ENCODE results near the gene ANKRD62. TPM values are rescaled to one million over a fixed set of nuclear protein-coding genes. Genes with fewer than 3 reads are reported as not detected.

ANKRD62 gene
- total and polyA plus RNA-seq, 4 donors = under 0.01 TPM; not detected in 3

DNA sequence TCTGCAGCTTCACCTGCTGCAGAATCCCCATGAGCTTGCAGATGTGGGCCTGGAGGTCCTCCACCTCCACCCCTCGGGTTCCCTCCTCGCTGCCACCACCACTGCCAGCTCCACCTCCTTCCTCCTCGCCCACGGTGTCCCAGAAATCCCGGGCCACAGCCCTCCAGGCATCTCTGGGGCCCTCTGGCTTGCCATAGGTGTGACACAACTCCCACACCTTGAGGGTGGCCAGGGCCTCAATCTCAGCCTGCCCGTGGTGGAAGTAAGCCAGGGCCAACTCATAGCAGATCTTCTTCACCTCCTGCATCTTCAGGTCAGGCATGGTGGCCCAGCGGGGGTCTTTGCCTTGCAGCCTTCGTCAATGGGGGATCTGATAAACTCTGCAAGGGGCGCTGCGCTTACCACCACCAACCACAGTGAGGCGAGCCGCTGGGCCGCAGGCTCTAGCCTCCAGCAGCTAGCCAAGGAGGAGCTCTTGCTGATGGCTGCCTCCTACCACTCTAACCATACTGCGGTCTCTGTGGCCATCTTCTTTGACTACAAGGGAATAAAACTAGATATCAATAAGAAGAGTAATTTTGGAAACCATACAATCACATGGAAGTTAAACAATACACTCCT, 36.1 kb upstream of the ANKRD62 start:
- no peaks in the 10 kb centered on the region for H3K4me1 ChIP-seq (ENCODE audit: control insufficient read depth in 4 of 4, insufficient read depth in 4 of 4, low read length in 3 of 4)
- no peaks in the 10 kb centered on the region for H3K27me3 ChIP-seq (ENCODE audit: control insufficient read depth in 4 of 4, insufficient read depth in 4 of 4, low read length in 3 of 4)
- no peaks in the 10 kb centered on the region for H3K36me3 ChIP-seq (ENCODE audit: control insufficient read depth in 4 of 4, insufficient read depth in 3 of 4, low read depth in 1 of 4, low read length in 3 of 4)
- WGBS = 84% methylated on average over 14 of the region's 14 CpGs
- no peak overlapping the region for H3K4me3 ChIP-seq (ENCODE audit: low read depth in 1 of 3, low read length in 3 of 3)
- no peak overlapping the region for H3K27ac ChIP-seq (ENCODE audit: low read depth in 1 of 2, low read length in 2 of 2)
- H3K9me3 ChIP-seq (ENCODE audit: control insufficient read depth in 4 of 4, low read length in 3 of 4) = no peaks in the 10 kb centered on the region
- DNase-seq (ENCODE audit: low spot score) = no peak
- TF ChIP-seq FOXA1 (IDR thresholded peaks at IDR 0.05) (no peak), SP1 (IDR thresholded peaks at IDR 0.05) (no peak), NR2F2 (IDR thresholded peaks at IDR 0.05) (no peak), YY1 (IDR thresholded peaks at IDR 0.05) (no peak), HNF4G (IDR thresholded peaks at IDR 0.05) (no peak)
- TF ChIP-seq, protein P1, sequence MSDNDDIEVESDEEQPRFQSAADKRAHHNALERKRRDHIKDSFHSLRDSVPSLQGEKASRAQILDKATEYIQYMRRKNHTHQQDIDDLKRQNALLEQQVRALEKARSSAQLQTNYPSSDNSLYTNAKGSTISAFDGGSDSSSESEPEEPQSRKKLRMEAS (IDR thresholded peaks at IDR 0.05) = no peak
- no peak overlapping the region for H3K9ac ChIP-seq (ENCODE audit: low read depth in 1 of 2, low read length in 2 of 2)

DNA sequence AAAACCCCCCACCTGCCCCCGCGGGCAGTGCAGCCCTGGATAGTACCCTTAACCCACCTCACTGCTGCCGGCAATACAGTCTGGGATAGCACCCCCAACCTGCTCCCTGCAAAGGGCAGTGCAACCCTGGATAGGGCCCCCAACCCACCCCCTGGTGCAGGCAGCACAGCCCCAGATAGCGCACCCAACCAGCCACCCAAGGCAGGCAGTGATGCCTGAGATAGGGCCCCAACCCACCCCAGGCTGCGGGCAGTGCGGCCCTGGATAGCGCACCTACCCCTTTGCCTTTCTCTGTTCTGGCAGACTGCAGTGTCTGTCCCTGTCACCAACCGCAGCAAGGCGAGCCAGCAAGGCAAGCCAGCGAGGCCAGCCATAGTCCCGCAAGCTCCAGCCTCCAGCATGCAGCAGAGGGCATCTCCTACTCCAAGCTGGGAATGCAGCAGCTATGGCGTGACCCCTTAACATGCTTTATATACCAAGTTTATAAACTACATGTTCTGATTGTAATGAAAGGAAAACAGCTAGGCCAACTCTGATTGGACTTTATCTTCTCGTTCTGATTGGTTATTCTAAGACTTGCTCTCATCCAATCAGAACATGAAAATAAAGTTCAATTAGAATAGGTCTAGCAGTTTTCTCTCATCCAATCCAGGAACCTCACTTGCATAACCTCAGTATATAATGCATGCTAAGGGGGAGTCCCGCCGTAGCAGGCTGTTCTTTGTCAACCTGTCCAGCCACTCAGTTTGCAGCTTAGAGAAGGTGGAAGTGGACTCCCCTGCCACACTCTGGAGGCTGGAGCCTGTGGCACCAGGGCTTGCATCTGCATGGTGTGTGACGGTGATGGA, 34.1 kb upstream of the ANKRD62 start:
- WGBS = 88% methylated on average over 16 of the region's 16 CpGs
- TF ChIP-seq FOXA2 (IDR thresholded peaks at IDR 0.05) = no peak
- TF ChIP-seq, protein P2, sequence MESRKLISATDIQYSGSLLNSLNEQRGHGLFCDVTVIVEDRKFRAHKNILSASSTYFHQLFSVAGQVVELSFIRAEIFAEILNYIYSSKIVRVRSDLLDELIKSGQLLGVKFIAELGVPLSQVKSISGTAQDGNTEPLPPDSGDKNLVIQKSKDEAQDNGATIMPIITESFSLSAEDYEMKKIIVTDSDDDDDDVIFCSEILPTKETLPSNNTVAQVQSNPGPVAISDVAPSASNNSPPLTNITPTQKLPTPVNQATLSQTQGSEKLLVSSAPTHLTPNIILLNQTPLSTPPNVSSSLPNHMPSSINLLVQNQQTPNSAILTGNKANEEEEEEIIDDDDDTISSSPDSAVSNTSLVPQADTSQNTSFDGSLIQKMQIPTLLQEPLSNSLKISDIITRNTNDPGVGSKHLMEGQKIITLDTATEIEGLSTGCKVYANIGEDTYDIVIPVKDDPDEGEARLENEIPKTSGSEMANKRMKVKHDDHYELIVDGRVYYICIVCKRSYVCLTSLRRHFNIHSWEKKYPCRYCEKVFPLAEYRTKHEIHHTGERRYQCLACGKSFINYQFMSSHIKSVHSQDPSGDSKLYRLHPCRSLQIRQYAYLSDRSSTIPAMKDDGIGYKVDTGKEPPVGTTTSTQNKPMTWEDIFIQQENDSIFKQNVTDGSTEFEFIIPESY (IDR thresholded peaks at IDR 0.05) = no peak
- TF ChIP-seq, protein P3, sequence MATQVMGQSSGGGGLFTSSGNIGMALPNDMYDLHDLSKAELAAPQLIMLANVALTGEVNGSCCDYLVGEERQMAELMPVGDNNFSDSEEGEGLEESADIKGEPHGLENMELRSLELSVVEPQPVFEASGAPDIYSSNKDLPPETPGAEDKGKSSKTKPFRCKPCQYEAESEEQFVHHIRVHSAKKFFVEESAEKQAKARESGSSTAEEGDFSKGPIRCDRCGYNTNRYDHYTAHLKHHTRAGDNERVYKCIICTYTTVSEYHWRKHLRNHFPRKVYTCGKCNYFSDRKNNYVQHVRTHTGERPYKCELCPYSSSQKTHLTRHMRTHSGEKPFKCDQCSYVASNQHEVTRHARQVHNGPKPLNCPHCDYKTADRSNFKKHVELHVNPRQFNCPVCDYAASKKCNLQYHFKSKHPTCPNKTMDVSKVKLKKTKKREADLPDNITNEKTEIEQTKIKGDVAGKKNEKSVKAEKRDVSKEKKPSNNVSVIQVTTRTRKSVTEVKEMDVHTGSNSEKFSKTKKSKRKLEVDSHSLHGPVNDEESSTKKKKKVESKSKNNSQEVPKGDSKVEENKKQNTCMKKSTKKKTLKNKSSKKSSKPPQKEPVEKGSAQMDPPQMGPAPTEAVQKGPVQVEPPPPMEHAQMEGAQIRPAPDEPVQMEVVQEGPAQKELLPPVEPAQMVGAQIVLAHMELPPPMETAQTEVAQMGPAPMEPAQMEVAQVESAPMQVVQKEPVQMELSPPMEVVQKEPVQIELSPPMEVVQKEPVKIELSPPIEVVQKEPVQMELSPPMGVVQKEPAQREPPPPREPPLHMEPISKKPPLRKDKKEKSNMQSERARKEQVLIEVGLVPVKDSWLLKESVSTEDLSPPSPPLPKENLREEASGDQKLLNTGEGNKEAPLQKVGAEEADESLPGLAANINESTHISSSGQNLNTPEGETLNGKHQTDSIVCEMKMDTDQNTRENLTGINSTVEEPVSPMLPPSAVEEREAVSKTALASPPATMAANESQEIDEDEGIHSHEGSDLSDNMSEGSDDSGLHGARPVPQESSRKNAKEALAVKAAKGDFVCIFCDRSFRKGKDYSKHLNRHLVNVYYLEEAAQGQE (IDR thresholded peaks at IDR 0.05) = no peak
- TF ChIP-seq YY1 (IDR thresholded peaks at IDR 0.05) = no peak
- TF ChIP-seq RAD21 (IDR thresholded peaks at IDR 0.05) = no peak
- TF ChIP-seq JUND (IDR thresholded peaks at IDR 0.05) = no peak
- TF ChIP-seq RXRA (IDR thresholded peaks at IDR 0.05) = no peak
- no peak for TF ChIP-seq HNF4A (conservative IDR thresholded peaks at IDR 0.05)
- TF ChIP-seq, protein P4, sequence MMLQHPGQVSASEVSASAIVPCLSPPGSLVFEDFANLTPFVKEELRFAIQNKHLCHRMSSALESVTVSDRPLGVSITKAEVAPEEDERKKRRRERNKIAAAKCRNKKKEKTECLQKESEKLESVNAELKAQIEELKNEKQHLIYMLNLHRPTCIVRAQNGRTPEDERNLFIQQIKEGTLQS (IDR thresholded peaks at IDR 0.05) = no peak
- TF ChIP-seq, protein P1 (IDR thresholded peaks at IDR 0.05) = no peak
- TF ChIP-seq, protein P5, sequence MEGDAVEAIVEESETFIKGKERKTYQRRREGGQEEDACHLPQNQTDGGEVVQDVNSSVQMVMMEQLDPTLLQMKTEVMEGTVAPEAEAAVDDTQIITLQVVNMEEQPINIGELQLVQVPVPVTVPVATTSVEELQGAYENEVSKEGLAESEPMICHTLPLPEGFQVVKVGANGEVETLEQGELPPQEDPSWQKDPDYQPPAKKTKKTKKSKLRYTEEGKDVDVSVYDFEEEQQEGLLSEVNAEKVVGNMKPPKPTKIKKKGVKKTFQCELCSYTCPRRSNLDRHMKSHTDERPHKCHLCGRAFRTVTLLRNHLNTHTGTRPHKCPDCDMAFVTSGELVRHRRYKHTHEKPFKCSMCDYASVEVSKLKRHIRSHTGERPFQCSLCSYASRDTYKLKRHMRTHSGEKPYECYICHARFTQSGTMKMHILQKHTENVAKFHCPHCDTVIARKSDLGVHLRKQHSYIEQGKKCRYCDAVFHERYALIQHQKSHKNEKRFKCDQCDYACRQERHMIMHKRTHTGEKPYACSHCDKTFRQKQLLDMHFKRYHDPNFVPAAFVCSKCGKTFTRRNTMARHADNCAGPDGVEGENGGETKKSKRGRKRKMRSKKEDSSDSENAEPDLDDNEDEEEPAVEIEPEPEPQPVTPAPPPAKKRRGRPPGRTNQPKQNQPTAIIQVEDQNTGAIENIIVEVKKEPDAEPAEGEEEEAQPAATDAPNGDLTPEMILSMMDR (IDR thresholded peaks at IDR 0.05; ENCODE audit: low read depth, low read length, missing input control) = no peak
- TF ChIP-seq TAF1 (conservative IDR thresholded peaks at IDR 0.05) = no peak
- TF ChIP-seq GABPA (IDR thresholded peaks at IDR 0.05 in 1 of 2, conservative IDR thresholded peaks at IDR 0.05 in 1 of 2) = no peak
- no peak for TF ChIP-seq NR2F2 (IDR thresholded peaks at IDR 0.05)
- TF ChIP-seq EGR1 (IDR thresholded peaks at IDR 0.05; ENCODE audit: low read depth in 2 of 2) = no peak
- Histone ChIP-seq H3K4me1 (ENCODE audit: control insufficient read depth in 4 of 4, insufficient read depth in 4 of 4, low read length in 3 of 4) (no peaks in the 10 kb centered on the region), H3K27ac (ENCODE audit: low read depth in 1 of 2, low read length in 2 of 2) (no peak overlapping the region), H3K27me3 (ENCODE audit: control insufficient read depth in 4 of 4, insufficient read depth in 4 of 4, low read length in 3 of 4) (no peaks in the 10 kb centered on the region), H3K36me3 (ENCODE audit: control insufficient read depth in 4 of 4, insufficient read depth in 3 of 4, low read depth in 1 of 4, low read length in 3 of 4) (no peaks in the 10 kb centered on the region), H3K9me3 (ENCODE audit: control insufficient read depth in 4 of 4, low read length in 3 of 4) (no peaks in the 10 kb centered on the region), H3K4me3 (ENCODE audit: low read depth in 1 of 3, low read length in 3 of 3) (no peak overlapping the region), H3K9ac (ENCODE audit: low read depth in 1 of 2, low read length in 2 of 2) (no peak overlapping the region)
- no peak for DNase-seq (ENCODE audit: low spot score)
